Loucy (cell line): ENCODE results near the gene FAM13A.

Experiments
- H2AFZ ChIP-seq: fragments of 200-600 bp; sonication (generic); 2 replicates; pipeline ENCODE4 v1.6.0; 2016; ENCODE audit warnings: antibody characterized with exemption, mild to moderate bottlenecking, low read length, moderate library complexity
- H3F3A ChIP-seq: fragments of 200-600 bp; 2 replicates; pipeline ENCODE4 v1.6.0; 2016; ENCODE audit warnings: antibody characterized with exemption, low read depth, mild to moderate bottlenecking
- H3K27me3 ChIP-seq: fragments of 200-600 bp; sonication (generic); 2 replicates; pipeline ENCODE4 v1.6.1; 2014; ENCODE audit warnings: low read length, mild to moderate bottlenecking; ENCODE audit not compliant: insufficient read depth, poor library complexity, severe bottlenecking
- H3K36me3 ChIP-seq: fragments of 200-600 bp; sonication (generic); 2 replicates; pipeline ENCODE4 v1.6.1; 2016; ENCODE audit warnings: low read length; ENCODE audit not compliant: insufficient read depth
- H3K4me1 ChIP-seq: fragments of 200-600 bp; sonication (generic); 2 replicates; pipeline ENCODE4 v1.5.1; 2014; ENCODE audit warnings: low read length, mild to moderate bottlenecking; ENCODE audit not compliant: insufficient read depth, poor library complexity, severe bottlenecking
- H3K4me2 ChIP-seq: fragments of 200-600 bp; sonication (generic); 2 replicates; pipeline ENCODE4 v1.6.0; 2014; ENCODE audit warnings: antibody characterized with exemption, low read length, low read depth, mild to moderate bottlenecking; ENCODE audit not compliant: poor library complexity, severe bottlenecking
- H3K4me3 ChIP-seq: fragments of 200-600 bp; sonication (generic); 2 replicates; pipeline ENCODE4 v1.5.1; 2014; ENCODE audit warnings: low read length, mild to moderate bottlenecking, mixed read lengths; ENCODE audit not compliant: poor library complexity, severe bottlenecking
- H3K79me2 ChIP-seq: fragments of 200-600 bp; sonication (generic); 2 replicates; pipeline ENCODE4 v1.6.1; 2014; ENCODE audit warnings: low read length; ENCODE audit not compliant: insufficient read depth
- H3K9ac ChIP-seq: fragments of 200-600 bp; sonication (generic); 2 replicates; pipeline ENCODE4 v1.6.0; 2014; ENCODE audit warnings: mild to moderate bottlenecking, low read depth, low read length, moderate library complexity; ENCODE audit not compliant: poor library complexity, severe bottlenecking
- H3K9me2 ChIP-seq: fragments of 200-600 bp; sonication (generic); replicated peaks from 2 replicates; pipeline ENCODE4 v1.6.1; 2016; ENCODE audit warnings: low read depth, low read length, mixed read lengths
- H3K9me3 ChIP-seq: fragments of 200-600 bp; sonication (generic); 2 replicates; pipeline ENCODE4 v1.6.1; 2014; ENCODE audit warnings: mild to moderate bottlenecking, antibody characterized with exemption, low read length, low read depth; ENCODE audit not compliant: insufficient read depth
- H4K20me1 ChIP-seq: fragments of 200-600 bp; sonication (generic); 2 replicates; pipeline ENCODE4 v1.6.0; 2014; ENCODE audit warnings: antibody characterized with exemption, low read length, mild to moderate bottlenecking; ENCODE audit not compliant: insufficient read depth, poor library complexity, severe bottlenecking
- CTCF ChIP-seq: fragments of 200-600 bp; sonication (generic); conservative IDR thresholded peaks from 2 replicates; pipeline ENCODE4 v1.5.1; 2014; ENCODE audit warnings: mild to moderate bottlenecking, antibody characterized with exemption, low read length
- EZH2phosphoT487 ChIP-seq: fragments of 200-600 bp; IDR thresholded peaks from 2 replicates; pipeline ENCODE4 v1.6.1; 2018; ENCODE audit warnings: antibody characterized with exemption, mild to moderate bottlenecking, moderate library complexity, borderline replicate concordance

FAM13A gene

DNA sequence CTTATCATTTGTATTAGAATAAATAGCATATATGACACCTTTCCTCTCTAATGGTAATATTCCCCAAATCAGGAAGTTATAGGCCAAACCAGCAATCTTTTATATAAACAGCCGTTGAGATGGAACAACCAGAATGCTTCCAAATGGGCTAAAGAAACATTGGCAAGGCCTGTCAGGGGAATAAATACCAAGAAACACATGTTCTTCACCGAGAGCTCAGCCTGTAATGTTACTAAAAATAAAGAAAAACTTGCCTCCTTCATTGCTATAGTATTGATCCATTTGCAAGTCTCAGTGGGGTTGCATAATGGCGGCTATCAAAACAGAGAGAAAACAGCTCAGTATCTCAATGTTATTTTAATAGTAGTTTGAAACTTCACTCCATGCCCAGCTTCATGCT lies 104.9 kb downstream of the FAM13A start:
- no peak overlapping the region for H3K9ac ChIP-seq
- H3F3A ChIP-seq, result no peaks in the 10 kb centered on the region
- H3K27me3 ChIP-seq, result no peaks in the 10 kb centered on the region
- no peak overlapping the region for H3K4me2 ChIP-seq
- no peaks in the 10 kb centered on the region for H3K9me3 ChIP-seq
- no peak overlapping the region for H2AFZ ChIP-seq
- peaks cover 5% of the 10 kb centered on the region for H3K4me1 ChIP-seq
- no peaks in the 10 kb centered on the region for H3K36me3 ChIP-seq
- H3K9me2 ChIP-seq, result no peaks in the 10 kb centered on the region
- H4K20me1 ChIP-seq, result no peaks in the 10 kb centered on the region
- H3K79me2 ChIP-seq, result no peaks in the 10 kb centered on the region
- H3K4me3 ChIP-seq, result no peak overlapping the region
- TF ChIP-seq CTCF (no peak), EZH2phosphoT487 (no peak)

GRCh38 chr4:88949605-88950004 lies 107.4 kb downstream of the FAM13A start:
- Histone ChIP-seq H3K79me2 (no peaks in the 10 kb centered on the region), H3K4me3 (no peak overlapping the region), H4K20me1 (no peaks in the 10 kb centered on the region), H3K4me1 (peaks cover 5% of the 10 kb centered on the region), H3F3A (no peaks in the 10 kb centered on the region), H3K4me2 (no peak overlapping the region), H3K36me3 (no peaks in the 10 kb centered on the region), H3K9me2 (no peaks in the 10 kb centered on the region), H3K9me3 (no peaks in the 10 kb centered on the region), H3K27me3 (no peaks in the 10 kb centered on the region), H2AFZ (no peak overlapping the region), H3K9ac (no peak overlapping the region)
- no peak for TF ChIP-seq EZH2phosphoT487
- no peak for TF ChIP-seq CTCF

DNA sequence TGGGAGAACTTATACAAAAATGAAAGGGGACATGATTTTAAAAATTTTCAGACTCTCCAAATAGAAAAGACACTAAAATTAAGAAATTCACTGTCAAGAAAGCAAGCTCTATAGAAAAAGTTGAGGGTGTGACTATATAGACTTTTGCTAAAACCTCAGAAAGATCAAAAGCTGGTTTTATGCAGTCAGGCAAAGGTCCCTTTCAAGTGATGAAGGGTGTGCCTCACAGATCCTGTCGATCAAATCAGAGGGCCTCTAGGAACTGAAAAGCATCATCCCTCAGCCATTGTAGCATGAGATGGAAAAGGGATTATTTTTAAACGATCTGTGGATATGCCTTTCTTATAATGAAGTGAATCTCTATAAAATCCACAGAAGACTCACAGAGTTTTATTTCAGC lies 116.5 kb downstream of the FAM13A start:
- Histone ChIP-seq H3K27me3 (no peaks in the 10 kb centered on the region), H3F3A (no peaks in the 10 kb centered on the region), H3K9me2 (no peaks in the 10 kb centered on the region), H4K20me1 (no peaks in the 10 kb centered on the region), H3K79me2 (no peaks in the 10 kb centered on the region), H2AFZ (no peak overlapping the region), H3K9ac (no peak overlapping the region), H3K9me3 (no peaks in the 10 kb centered on the region), H3K4me3 (no peak overlapping the region), H3K36me3 (no peaks in the 10 kb centered on the region), H3K4me1 (no peaks in the 10 kb centered on the region), H3K4me2 (no peak overlapping the region)
- TF ChIP-seq CTCF (no peak), EZH2phosphoT487 (no peak)
